HG02623 (cell line): ENCODE data around the gene KMT2C.
"Not testable (repeated sequence)": the region's sequence is repeated elsewhere in the genome, so short reads cannot be mapped to it uniquely, and the experiment has no call there.

ENCODE experiments used
- ATAC-seq: cut with Tn5 transposase; IDR thresholded peaks from one replicate; pipeline ENCODE4 v1.9.1; 2021; ENCODE audit warnings: moderate library complexity; ENCODE audit not compliant: unreplicated experiment

Gene KMT2C

GRCh38 chr7:152406030-152406429 is 29.8 kb downstream of the KMT2C start:
- ATAC-seq: not testable (repeated sequence)

- no peak for ATAC-seq
Observed at GRCh38 chr7:152403726-152404125, 32.1 kb downstream of the KMT2C start.

GRCh38 chr7:152402384-152403250 is 33.2 kb downstream of the KMT2C start:
- no peak for ATAC-seq

- no peak for ATAC-seq
Observed at GRCh38 chr7:152399344-152399743, 36.5 kb downstream of the KMT2C start.

- ATAC-seq: no peak
Observed at GRCh38 chr7:152395112-152395511, 40.7 kb downstream of the KMT2C start.

- ATAC-seq: not testable (repeated sequence)
Observed at GRCh38 chr7:152394214-152394613, 41.6 kb downstream of the KMT2C start.

GRCh38 chr7:152392254-152392653 is 43.5 kb downstream of the KMT2C start:
- no peak for ATAC-seq

GRCh38 chr7:152386136-152386764 is 49.6 kb downstream of the KMT2C start:
- not testable (repeated sequence) for ATAC-seq

GRCh38 chr7:152384235-152385200 is 51.3 kb downstream of the KMT2C start:
- not testable (repeated sequence) for ATAC-seq

GRCh38 chr7:152383341-152384234 is 52.2 kb downstream of the KMT2C start:
- no peak for ATAC-seq

- ATAC-seq: no peak
Observed at GRCh38 chr7:152382244-152382643, 53.6 kb downstream of the KMT2C start.

GRCh38 chr7:152380931-152381578 is 54.7 kb downstream of the KMT2C start:
- ATAC-seq: not testable (repeated sequence)

GRCh38 chr7:152378497-152378896 is 57.3 kb downstream of the KMT2C start:
- ATAC-seq: not testable (repeated sequence)

- not testable (repeated sequence) for ATAC-seq
Observed at GRCh38 chr7:152376716-152377484, 58.9 kb downstream of the KMT2C start.

GRCh38 chr7:152370297-152370696 is 65.5 kb downstream of the KMT2C start:
- ATAC-seq: no peak

- ATAC-seq: no peak
Observed at GRCh38 chr7:152369518-152369917, 66.3 kb downstream of the KMT2C start.

GRCh38 chr7:152367170-152367569 is 68.6 kb downstream of the KMT2C start:
- ATAC-seq: no peak

- no peak for ATAC-seq
Observed at GRCh38 chr7:152366662-152367061, 69.1 kb downstream of the KMT2C start.
